ENCODE measurements around the gene VPS9D1.

Gene VPS9D1

GRCh38 chr16:89730610-89731234 lies 10.0 kb upstream of the VPS9D1 start:
- no peak for DNase-seq (ENCODE audit: low read depth, low spot score)
- H3K4me3 ChIP-seq (ENCODE audit: low read depth, low read length) = no peak overlapping the region
- TF ChIP-seq, protein P1, sequence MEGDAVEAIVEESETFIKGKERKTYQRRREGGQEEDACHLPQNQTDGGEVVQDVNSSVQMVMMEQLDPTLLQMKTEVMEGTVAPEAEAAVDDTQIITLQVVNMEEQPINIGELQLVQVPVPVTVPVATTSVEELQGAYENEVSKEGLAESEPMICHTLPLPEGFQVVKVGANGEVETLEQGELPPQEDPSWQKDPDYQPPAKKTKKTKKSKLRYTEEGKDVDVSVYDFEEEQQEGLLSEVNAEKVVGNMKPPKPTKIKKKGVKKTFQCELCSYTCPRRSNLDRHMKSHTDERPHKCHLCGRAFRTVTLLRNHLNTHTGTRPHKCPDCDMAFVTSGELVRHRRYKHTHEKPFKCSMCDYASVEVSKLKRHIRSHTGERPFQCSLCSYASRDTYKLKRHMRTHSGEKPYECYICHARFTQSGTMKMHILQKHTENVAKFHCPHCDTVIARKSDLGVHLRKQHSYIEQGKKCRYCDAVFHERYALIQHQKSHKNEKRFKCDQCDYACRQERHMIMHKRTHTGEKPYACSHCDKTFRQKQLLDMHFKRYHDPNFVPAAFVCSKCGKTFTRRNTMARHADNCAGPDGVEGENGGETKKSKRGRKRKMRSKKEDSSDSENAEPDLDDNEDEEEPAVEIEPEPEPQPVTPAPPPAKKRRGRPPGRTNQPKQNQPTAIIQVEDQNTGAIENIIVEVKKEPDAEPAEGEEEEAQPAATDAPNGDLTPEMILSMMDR (IDR thresholded peaks at IDR 0.05; ENCODE audit: insufficient read depth, low read length, missing control alignments) = no peak
- POLR2A ChIA-PET = no interaction called here
- CTCF ChIA-PET = no interaction called here

DNA sequence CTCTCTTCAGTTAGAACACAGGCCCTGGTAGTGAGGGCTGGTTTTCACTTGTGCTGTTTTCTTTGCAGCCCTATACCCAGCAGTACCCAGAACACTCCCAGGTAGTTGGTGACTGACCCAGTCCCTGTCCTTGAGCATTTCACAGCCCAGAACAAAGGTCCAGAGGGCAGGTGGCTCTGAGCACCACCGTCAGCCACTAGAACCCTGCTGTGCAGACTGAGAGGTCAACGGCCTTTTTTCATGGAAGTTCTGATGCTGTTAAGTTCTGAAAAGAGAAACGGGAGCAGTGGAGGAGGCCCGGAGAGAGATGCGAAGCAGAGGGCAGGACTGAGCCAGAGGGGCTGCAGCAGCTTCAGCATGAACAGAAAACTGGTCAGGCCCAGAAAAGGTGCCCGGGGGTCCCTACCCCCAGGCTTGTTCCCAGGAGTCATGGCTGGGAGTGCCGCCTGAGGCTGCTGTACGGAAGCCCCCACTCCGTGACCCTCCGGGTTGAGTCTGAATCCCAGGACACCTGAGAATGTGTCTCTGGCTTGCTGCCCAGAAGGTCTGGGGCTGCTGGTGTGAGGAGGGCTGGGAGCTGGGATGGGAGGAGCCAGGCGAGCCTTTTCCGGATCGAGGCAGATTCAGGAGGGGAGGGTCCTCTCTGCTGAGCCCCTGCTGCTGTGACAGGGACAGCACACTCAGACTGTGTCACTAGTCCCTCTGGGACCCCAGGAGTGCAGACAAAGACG lies 9.3 kb upstream of the VPS9D1 start:
- POLR2A ChIA-PET = no interaction called here
- CTCF ChIA-PET = no interaction called here
- no peak overlapping the region for H3K4me3 ChIP-seq (ENCODE audit: low read depth, low read length)
- TF ChIP-seq, protein P1 (IDR thresholded peaks at IDR 0.05; ENCODE audit: insufficient read depth, low read length, missing control alignments) = no peak
- no peak for DNase-seq (ENCODE audit: low read depth, low spot score)

DNA sequence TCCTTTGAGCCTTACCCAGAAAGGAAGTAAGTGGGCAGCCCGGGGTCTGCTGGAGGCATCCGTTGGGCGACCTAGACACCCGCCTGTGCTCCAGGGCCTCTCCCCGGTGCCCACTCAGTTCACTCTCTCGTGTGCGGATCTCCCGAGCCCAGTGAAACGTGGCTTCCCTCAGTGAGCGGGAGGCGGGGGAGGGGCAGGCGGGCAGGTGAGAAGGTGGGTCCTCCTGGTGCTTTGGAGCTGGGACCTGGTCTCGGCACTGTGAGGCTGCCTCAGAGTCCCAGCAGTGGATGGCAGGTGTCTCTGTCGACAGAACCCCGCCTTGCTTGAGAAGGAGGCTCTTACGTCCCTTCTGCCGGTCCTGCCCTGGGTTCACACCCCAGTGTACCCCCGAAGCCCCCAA lies 8.6 kb upstream of the VPS9D1 start:
- ChIA-PET CTCF (no interaction called here), POLR2A (no interaction called here)
- TF ChIP-seq, protein P1 (IDR thresholded peaks at IDR 0.05; ENCODE audit: insufficient read depth, low read length, missing control alignments) = no peak
- H3K4me3 ChIP-seq (ENCODE audit: low read depth, low read length) = no peak overlapping the region
- DNase-seq (ENCODE audit: low read depth, low spot score) = no peak

DNA sequence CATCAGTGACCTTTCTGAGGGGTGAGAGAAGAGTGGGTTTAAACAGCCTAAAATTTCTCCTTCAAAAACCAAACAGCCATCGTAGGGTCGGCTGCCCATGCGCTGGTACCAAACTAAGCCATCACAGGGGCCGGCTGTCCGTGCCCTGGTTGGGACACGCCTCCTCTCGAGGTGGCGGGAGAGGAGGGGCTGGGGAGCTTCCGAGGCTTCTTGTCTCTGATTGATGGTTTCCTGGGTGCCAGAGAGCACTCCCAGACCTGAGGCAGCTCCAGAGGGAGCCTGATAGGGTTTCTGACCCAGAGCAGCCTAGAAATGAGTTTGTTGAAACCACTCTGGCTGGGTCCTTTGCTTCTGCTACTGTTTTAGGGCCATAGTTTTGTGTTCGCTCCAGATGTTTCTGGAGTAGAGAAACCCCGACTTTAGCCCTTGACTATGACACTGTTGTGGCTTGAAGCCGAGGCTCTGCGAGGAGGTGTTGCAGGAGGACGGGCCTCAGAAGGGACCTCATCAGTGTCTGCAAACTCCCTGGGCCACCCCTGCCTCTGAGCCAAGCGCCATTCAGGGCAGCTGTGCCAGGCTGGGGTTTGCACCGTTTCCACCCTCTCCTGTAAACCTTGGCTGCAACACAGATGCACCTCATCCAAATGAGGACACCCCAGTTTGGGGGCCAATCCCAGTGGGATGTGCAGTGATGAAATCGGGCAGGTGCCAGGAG lies 6.9 kb upstream of the VPS9D1 start:
- TF ChIP-seq, protein P1 (IDR thresholded peaks at IDR 0.05; ENCODE audit: insufficient read depth, low read length, missing control alignments) = no peak
- CTCF ChIA-PET = interaction anchor here (1.2 kb wide), 1 partner anchor 28 kb away, joined by 3 read pairs; no protein-coding TSS in a partner anchor
- POLR2A ChIA-PET = no interaction called here

DNA sequence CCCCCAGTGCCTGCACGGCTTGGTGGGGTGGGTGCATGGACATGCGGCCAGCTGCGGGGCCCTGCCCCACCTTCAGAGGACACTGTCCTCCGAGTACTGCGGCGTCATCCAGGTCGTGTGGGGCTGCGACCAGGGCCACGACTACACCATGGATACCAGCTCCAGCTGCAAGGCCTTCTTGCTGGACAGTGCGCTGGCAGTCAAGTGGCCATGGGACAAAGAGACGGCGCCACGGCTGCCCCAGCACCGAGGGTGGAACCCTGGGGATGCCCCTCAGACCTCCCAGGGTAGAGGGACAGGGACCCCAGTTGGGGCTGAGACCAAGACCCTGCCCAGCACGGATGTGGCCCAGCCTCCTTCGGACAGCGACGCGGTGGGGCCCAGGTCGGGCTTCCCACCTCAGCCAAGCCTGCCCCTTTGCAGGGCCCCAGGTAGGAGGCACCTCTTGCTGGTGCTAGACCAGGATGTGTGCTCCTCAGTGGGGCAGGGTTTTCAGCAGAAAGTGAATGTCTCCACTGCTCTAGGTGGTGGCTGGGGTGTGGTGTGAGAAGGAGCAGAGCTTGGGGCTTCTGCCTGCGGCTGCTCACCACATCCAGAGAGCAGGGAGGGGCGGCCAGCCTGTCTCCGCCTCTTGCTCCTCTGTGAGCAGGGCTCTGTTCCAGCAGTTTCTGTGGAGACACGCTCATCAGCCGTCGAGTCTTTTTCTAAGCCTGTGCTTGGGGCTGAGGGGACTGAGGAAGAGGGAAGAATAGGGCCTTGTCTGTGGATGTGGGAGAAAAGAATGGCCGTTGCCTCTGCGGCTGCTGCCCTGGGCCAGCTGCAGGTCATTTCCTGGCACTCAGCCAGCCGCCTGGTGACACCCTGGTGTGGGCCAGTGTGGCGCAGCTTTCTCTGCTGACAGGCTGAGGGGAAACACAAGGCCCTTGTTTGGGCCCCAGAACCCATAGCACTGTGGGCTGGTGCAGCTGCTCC lies 2.9 kb upstream of the VPS9D1 start:
- no peak for DNase-seq (ENCODE audit: low read depth, low spot score)
- ChIA-PET POLR2A (no interaction called here), CTCF (interaction anchor here (0.7 to 2.2 kb wide), 4 partner anchors 16 to 187 kb away, joined by 3 to 8 read pairs (median 4); partner anchors contain the start of gene SPATA2L)
- H3K4me3 ChIP-seq (ENCODE audit: low read depth, low read length) = peak overlapping the region; percentile 12; the same call in 1 of the 2 replicates
- TF ChIP-seq, protein P1 (IDR thresholded peaks at IDR 0.05; ENCODE audit: insufficient read depth, low read length, missing control alignments) = no peak

More for the DNA sequence above, 6.9 kb upstream of the VPS9D1 start:
- DNase-seq (ENCODE audit: low read depth, low spot score) = no peak
- H3K4me3 ChIP-seq (ENCODE audit: low read depth, low read length) = no peak overlapping the region
